CD4-positive, alpha-beta T cell treated with Interleukin-21 for 1 hour (primary cell): ENCODE results near the gene PTPRS.
"Not testable (repeated sequence)": the region's sequence is repeated elsewhere in the genome, so short reads cannot be mapped to it uniquely, and the experiment has no call there.

ENCODE experiments used
- DNase-seq: peaks from one replicate; pipeline ENCODE4 v3.0.0-alpha.2; 2020

PTPRS gene

DNA sequence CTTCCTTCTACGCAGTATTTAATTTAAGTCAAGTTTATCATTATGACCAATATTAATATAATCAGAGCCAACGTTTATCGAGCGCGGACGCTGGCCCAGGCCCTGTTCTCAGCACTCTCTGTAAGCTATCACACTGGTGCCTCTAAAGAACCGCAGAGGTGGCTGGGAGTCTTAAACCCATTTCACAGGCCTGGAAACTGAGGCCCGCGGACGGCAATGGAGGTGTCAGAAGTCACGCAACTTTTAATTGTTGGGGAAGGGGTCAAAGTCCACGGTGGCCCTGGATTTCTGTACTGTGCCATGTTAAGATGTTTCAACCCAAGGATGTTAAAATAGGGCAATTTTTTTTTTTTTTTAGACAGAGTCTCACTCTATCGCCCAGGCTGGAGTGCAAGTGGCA, 8.8 kb downstream of the PTPRS start:
- no peak for DNase-seq

DNA sequence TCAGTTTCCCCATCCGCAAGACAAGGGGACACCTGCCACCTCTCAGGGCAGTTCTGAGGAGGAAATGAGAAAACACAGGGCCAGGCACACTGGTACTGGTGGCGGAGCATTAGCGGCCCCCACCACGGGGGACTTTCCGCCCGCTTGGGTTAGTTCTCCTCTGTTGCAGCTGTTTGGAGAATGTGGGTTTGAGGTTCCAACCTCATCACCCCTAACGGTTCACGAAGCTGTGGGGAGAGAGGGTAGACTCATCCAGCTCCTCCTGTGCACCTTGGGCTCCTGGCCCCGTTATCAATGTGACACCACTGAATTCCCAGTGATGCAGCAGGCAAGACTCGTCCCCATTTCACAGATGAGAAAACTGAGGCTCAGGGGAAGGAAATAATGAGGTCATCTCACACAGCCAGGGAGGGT, 10.3 kb downstream of the PTPRS start:
- no peak for DNase-seq

DNA sequence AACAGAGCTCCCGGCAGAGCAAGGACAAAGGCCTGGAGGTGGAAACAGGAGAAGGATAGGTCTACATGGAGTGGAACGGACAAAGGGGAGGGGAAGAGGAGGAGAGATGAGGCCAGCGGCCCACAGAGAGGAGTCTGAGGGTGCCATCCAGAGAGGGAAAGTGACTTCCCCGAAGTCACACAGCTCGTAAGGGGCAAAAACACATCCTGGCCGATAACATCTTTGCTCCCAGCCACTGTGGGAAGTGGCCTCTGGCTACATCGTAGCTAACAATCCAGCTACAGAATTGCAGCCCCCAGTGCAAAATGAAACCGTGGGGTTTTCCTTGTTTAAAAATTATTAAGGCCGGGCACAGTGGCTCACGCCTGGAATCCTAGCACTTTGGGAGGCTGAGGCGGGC, 11.5 kb downstream of the PTPRS start:
- no peak for DNase-seq

DNA sequence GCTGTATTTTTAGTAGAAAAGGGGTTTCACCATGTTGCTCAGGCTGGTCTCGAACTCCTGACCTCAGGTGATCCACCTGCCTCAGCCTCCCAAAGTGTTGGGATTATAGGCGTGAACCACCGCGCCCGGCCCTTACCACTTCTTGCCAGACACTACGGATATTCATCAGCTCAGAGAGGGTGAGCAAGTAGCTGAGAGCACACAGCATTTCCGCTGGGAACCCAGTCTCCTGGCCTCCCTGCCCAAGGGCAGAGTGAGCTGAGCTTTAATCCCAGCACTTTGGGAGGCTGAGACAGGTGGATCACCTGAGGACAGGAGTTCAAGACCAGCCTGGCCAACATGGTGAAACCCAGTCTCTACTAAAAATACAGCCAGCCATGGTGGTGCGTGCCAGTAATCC, 12.2 kb downstream of the PTPRS start:
- DNase-seq, result not testable (repeated sequence)

DNA sequence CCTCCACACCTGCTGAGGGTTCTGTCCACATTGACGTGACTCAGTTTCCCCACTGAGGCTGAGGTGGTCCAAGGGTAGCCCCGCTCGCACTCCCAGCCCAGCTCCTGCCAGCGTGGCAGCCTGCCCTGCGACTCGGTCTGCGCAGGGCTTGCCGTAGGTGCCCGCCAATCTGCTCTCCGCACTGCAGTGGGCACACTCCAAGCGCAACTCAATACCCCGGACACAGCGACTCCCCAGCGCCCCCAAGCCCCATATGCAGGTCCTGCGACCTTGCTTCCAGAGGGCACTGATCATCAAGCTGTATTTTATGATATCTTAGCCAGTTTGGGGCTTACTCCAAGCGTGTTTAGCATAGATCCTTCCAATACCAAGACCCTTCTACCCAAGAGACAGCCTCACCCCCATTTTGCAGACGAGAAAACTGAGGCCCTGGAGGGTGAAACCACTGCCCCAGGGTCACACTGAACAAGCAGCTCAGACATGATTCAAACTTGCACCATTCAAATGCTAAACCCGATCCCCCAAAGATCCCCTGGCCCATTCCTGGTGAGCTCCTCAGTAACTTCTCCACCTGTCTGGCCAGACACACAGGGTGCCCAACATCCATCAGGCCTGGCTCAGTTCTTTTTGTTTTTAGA, 13.5 kb downstream of the PTPRS start:
- DNase-seq, result no peak

DNA sequence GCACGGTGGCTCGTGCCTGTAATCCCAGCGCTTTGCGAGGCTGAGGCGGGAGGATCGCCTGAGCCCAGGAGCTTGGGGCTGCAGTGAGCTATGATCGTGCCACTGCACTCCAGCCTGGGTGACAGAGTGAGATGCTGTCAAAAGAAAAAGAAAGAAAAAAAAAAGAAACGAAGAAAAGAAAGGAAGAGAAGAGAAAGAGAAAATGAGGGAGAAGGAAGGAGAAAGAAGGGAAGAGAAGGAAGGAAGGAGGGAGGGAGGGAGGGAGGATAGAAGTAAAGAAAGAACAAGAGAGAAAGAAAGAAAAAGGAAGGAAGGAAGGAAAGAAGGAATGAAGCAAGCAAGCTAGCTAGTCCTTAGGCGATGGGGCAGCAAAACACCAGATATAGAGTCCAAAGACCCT, 14.1 kb downstream of the PTPRS start:
- DNase-seq, result no peak

DNA sequence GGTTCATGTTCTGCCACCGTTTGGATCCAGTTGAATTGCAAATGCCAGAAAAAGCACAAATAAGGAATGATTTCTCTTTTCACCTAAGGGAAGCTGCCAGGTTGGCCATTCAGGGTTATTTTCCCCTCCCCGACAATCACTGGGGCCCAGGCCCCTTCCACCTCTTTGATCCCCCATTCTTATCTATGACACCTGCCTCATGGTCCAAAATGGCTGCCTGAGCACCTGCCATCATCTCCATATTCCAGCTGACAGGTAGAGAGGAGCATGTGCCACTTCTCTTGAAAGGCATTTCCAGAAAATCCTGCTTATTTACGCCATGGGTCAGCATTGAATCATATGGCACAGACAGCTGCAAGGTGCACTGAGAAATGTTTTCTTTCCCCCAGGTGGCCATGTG, 15.7 kb downstream of the PTPRS start:
- DNase-seq, result no peak

DNA sequence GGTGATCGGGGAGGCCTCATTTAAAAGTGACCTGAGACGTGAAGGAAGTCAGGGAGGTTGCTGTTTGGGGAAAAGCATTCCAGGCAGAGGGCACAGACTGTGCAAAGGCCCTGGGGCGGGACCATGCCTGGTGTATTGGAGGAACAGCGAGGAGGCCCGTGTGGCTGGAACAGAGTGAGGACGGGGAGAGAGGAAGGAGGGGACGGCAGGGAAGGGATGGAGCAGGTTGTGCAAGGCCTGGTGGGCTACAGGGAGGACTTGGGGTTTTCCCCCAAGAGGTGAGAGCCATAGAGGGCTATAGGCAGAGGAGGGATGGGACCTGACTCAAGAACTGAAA, 17.2 kb downstream of the PTPRS start:
- DNase-seq, result no peak

DNA sequence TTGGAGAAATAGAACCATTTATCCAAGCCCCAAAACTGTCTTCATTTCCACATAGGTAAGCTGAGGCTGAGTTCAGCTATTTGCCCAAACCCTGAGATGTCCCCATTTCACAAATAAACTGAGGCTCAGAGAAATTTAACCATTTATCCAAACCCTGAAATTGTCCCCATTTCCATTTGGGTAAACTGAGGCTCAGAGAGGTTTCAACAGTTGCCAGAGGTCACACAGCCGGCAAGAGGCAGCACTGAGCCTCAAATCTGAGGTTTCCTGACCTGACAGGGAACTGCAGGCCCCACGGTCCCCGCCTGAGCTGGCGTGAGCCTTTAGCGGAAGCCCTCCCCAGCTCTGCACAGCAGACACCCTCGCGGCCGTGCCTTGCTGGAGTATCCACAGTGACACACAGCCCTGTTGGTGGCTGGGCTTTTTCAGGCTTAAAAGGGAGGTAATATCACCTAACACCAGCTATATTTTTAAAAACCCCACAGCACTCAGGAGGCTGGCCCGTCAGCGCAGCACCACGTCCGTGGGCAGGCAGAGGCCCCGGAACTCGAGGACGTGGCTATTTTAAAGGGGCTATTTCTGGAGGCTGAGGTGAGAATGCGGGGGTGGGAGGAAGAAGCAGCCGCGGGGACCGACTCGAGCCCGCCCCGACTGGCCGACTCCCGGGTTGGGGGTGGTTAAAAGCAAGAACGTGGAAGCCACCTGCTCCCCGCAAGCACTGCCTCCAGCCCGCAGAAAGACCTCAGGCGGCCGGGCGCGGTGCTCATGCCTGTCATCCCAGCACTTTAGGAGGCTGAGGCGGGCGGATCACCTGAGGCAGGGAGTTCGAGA, 18.5 kb downstream of the PTPRS start:
- no peak for DNase-seq

DNA sequence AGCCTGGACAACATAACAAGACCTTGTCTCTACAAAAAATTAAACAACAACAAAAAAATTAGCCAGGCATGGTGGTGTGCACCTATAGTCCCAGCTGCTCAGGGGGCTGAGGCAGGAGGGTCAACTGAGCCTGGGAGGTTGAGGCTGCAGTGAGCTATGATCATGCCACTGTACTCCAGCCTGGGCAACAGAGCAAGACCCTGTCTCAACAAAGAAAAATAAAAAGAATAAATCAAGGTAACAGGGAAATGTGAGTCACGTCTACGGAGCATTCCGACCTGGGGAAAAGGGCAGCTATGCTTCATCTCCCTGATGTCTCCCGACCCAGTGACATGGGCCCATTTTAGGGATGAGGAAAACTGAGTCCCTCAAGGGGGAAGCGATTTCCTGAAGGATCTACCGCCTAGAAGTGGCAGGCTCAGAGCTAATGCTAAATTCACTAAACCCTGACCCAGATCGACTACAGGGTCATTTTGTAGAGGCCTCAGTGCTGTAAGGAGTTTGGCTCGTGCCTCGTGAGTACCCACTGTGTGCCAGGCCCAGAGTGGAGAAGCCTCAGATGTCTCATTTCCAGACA, 19.5 kb downstream of the PTPRS start:
- DNase-seq, result no peak

DNA sequence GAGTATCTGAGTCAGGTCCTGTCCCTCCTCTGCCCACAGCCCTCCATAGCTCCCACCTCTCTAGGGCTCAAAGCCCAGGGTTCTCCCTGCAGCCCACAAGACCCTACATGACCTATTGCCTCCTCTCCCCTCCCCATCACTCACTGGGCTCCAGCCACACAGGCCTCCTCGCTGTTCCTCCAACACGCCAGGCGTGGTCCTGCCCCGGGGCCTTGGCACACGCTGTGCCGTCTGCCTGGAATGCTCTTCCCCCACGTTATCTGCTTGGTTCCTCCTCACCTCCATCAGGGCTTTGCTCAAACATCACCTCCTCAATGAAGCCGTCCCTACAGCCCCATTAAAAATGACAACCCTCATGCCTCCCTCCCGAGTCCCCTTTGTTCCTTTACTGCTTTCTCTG, 21.1 kb downstream of the PTPRS start:
- DNase-seq, result no peak

DNA sequence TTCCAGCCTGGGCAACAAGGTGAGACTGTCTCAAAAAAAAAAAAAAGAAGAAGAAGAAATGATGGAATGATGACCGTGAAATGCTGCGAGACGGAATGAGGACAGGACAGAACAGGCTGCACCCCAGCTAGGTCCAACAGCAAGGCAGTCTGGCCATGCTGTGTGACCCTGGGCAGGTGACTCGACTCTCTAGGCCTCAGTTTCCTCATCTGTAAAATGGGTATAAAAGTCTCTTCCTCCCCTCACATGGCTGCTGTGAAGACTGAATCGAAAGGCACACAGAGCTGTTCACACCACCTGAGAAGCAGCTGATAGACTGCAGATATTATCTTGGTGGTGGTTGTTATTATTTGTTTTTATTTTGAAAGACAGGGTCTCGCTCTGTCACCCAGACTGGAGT, 22.3 kb downstream of the PTPRS start:
- DNase-seq, result no peak

DNA sequence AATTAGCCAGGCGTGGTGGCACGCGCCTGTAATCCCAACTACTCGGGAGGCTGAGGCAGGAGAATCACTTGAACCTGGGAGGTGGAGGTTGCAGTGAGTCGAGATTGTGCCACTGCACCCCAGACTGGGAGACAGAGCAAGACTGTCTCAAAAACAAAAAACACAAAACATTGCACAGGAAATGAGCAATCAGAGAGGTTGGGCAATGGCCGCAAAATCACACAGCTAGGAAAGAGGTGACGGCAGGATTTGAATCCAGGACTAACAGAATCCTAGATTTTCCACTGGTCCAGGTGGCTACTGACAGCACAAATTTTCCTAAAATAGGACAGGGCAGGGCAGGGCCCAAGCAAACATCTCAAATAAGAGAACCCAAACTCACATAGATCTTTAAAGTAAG, 23.3 kb downstream of the PTPRS start:
- DNase-seq, result no peak

DNA sequence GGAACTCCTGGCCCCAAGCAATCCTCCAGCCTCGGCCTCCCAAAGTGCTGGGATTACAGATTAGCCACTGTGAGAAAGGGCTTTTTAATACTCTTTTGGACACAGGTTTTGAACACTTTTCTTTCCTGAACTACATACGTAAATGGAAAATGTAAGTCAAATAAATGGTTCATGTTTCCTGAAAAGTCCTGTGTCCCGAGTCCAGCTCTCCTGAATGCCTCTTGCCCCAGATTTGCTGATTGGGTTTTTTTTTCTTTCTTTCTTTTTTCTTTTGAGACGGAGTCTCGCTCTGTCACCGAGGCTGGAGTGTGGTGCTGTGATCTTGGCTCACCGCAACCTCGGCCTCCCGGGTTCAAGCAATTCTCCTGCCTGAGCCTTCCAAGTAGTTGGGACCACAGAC, 24.5 kb downstream of the PTPRS start:
- no peak for DNase-seq

DNA sequence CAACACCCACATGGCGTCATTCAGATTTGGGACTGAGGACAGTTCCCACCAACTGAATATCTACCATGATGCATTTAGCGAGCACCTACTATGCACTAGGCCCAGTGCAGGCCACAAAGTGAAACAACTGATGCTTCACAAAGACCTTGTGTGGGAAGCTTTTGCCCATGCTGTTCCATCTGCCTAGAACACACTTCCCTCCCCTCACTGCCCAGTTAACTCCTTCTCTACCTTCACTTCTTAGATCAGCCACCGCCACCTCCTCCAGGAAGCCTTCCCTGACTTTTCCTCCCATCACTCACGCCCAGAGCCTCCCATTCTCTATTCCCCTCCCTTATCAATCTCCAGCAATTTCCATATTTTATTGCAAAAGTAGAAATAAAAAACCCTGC, 25.7 kb downstream of the PTPRS start:
- DNase-seq, result no peak

DNA sequence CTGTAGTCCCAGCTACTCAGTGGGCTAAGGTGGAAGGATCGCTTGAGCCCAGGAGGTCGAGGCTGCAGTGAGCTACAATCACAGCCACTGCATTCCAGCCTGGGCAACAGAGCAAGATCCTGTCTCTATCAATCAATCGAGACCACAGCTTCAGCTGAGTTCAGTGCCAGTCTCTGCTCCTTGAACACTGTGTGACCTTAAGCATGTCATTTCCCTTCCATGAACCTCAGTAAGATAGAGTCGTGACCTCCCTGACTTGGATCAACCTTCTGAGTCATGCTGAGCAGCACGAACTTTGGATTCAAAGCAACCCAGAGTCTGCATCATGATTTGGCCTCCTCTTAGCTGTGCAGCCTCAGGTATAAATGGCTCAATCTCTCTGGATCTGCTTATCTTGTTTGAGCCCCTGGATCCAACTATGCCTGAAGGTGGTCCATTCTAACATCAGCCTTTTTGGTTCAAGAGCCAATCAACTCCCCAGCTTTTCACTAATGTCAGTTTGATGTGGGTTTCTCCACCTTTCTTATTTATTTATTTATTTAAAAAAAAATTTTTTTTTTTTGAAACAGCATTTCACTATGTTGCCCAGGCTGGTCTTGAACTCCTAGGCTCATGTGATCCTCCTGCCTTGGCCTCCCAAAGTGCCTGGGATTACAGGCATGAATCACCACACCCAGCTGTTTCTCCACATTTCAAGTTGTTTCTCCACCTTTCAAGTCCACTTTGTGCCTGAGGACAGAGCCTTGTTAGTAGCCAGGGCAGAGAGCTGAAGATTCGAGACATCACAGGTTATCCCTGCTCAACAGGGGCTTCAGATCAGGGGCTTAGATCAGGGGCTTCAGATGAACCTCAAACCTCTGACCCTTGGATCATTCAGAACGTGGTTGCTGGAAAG, 26.4 kb downstream of the PTPRS start:
- no peak for DNase-seq

DNA sequence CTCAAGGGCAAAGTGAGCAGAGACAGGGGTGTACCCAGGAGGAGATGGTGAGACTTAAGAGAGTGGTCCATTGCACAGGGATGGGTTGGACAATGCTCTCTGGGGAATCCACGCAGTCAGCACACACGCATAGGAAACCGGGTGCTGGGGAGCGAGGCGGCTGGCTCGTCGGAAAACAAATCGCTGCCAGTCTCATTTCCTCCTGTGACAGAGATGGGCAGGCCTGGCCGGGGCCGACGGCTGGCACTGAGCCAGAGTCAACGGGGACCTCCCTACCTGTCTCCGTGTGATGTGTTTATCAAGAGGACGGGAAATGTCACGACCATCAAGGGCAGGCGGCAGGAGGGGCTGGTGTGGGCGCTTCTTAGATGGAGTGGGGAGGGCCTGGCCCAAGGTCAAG, 27.3 kb downstream of the PTPRS start:
- DNase-seq, result no peak

DNA sequence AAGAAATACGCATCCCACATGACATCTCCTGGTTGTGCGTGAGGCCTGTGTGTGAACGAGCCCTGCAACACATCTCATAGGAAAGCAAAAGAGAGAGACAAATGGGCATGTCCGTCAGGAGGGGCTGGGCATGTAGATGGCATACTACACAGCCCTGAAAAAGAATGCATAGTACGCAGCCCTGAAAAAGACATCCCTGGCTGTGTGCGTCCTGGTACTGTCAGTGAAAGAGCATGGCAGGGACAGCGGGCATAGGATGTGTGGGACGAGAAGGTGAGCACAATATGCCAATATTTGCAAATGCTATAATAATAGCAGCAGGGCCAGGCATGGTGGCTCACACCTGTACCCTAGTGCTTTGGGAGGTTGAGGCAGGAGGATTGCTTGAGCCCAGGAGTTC, 28.6 kb downstream of the PTPRS start:
- DNase-seq, result no peak

DNA sequence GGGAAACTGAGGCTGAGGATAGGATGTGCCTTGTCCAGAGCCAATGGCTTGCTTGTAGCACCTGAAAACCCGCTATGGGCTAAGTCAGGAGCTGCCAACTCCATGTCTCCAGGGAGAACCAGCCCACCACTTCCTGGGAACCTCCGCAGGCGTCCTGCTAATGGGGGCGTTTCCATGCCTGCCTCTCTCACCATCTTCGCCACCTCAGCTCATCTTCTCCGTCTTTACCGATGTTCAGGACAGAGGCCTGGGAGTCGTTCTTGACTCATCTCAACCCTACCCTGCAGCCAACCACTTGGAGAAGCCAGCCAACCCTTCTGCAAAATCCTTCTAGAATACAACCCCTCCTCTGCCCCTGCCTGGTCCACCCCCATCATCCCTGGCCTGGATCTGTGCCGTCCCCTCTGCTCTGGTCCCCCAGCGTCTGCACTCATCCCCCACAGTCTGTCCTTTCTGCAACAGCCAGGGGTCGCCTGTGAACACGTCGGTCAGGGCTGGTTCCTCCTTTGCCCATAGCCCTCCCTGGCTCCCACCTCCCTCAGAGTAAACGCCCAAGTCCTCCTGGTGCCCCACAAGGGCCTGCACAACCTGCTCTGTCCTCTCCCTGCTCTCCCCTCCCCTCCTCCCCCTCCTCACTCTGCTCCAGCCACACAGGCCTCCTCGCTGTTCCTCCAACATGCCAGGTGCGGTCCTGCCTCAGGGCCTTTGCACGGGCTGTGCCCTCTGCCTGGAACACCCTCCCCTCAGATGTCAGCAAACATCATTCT, 31.0 kb downstream of the PTPRS start:
- no peak for DNase-seq

DNA sequence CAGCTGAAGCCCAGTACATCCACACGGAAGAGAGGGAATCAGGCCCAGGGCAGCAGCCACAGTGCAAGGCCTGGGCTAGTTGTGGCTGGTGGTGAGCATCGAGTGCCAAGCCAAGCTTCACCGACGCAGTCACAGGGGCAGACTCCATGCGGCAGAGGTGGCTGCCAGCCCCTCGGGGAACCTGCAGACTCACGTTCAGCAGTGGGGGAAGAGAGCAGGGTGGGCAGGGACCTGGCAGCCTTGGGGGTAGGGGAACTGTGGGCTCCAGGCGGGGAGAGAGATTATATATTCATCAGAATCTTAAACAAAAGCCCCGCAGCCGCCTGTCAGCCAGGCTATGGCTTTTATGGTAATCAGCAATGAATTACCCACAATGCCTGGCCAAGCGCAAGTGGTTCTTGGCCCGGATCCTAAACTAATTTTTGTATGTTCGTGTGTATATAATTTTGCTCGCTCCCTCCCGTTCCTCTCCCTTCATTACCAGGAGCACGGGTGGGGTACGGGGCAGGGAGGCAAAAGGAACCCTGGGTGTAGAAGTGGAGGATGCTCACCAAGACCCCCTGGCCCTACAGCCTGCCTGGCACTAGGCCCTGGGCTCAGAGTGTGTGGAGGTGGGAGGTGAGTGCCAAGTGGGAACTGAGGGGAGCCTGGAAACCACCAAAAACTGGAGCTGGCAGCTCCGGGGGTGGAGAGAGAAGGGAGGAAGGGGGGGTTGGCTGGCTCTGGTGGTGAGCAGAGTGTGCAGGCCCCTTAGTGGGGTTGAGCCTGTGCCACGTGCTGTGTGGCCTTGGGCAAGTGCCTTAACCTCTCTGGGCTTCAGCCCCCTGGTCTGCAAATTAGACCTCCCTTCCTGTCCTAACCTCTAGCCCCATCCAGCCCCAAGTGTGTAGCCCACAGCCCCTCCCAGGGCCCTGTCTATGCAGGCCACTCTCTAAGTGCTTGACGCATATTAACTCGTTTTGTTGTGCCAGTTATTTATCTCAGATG, 31.9 kb downstream of the PTPRS start:
- no peak for DNase-seq

DNA sequence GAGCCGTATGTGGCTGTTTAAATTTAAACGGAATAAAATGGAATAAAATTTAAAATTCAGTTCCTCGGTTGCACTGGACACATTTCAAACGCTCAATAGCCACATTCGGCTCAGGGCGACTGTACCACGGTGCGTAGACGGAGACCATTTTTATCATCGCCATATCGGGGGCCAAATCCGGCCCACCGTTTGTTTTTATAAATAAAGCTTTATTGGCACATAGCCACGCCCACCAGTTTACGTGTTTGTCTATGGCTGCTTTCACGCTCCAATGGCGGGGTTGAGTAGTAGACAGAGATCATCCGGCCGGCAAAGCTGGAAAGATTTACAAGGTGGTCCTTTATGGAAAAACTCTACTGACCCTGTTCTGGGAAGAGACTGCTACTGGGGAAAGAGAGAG, 33.0 kb downstream of the PTPRS start:
- DNase-seq, result no peak

DNA sequence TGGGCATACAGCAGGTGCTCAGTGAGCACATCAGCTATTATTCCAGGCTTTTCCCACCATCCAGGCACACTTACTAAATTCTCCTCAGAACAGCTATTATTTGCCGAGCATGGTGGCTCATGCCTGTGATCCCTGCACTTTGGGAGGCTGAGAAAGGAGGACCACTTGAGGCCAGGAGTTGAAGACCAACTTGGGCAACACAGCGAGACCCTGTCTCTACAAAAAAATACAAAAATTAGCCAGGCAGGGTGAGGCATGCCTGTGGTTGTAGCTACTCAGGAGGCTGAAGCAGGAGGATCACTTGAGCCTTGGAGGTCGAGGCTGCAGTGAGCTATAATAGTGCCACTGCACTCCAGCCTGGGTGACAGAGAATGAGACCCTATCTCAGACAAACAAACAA, 35.4 kb downstream of the PTPRS start:
- no peak for DNase-seq
